WERI-Rb-1 (cell line): ENCODE data around the gene PCNX2.

ENCODE experiments used
- DNase-seq: peaks from one replicate; pipeline ENCODE4 v3.0.0-alpha.2; 2020
- H3K27ac ChIP-seq: fragments of 250-450 bp; sonication (Bioruptor Pico); 2 replicates; pipeline ENCODE4 v1.5.1; 2020; ENCODE audit warnings: mild to moderate bottlenecking, moderate library complexity
- H3K27me3 ChIP-seq: fragments of 250-450 bp; sonication (Bioruptor Pico); 2 replicates; pipeline ENCODE4 v1.5.1; 2021; ENCODE audit warnings: mild to moderate bottlenecking, low read depth, moderate library complexity; ENCODE audit not compliant: insufficient read depth, severe bottlenecking
- H3K36me3 ChIP-seq: fragments of 250-450 bp; sonication (Bioruptor Pico); 2 replicates; pipeline ENCODE4 v1.5.1; 2020; ENCODE audit warnings: mild to moderate bottlenecking, moderate library complexity
- H3K4me3 ChIP-seq: 2 replicates; pipeline ENCODE4 v1.5.1; 2011; ENCODE audit warnings: low read depth, mild to moderate bottlenecking, control low read depth, low read length
- H3K9me3 ChIP-seq: fragments of 250-450 bp; sonication (Bioruptor Pico); 2 replicates; pipeline ENCODE4 v1.5.1; 2021; ENCODE audit warnings: mild to moderate bottlenecking, moderate library complexity; ENCODE audit not compliant: severe bottlenecking
- CTCF ChIP-seq: IDR thresholded peaks from 2 replicates; pipeline ENCODE4 v1.5.1; 2011; ENCODE audit warnings: low read depth, mild to moderate bottlenecking, control low read depth, inconsistent platforms, low read length

PCNX2 gene

GRCh38 chr1:232999956-233000625, 295.4 kb downstream of the PCNX2 start:
- Histone ChIP-seq H3K36me3 (no peaks in the 10 kb centered on the region; the same call in 1 of the 2 replicates), H3K9me3 (no peaks in the 10 kb centered on the region), H3K27ac (no peak overlapping the region), H3K27me3 (no peaks in the 10 kb centered on the region), H3K4me3 (no peak overlapping the region)
- no peak for DNase-seq
- TF ChIP-seq CTCF: no peak

GRCh38 chr1:232998646-232999045, 296.9 kb downstream of the PCNX2 start:
- peaks cover 12% of the 10 kb centered on the region for H3K9me3 ChIP-seq

GRCh38 chr1:232998138-232998537, 297.4 kb downstream of the PCNX2 start:
- Histone ChIP-seq H3K9me3 (peaks cover 18% of the 10 kb centered on the region), H3K27ac (no peak overlapping the region), H3K36me3 (no peaks in the 10 kb centered on the region; the same call in 1 of the 2 replicates), H3K27me3 (no peaks in the 10 kb centered on the region), H3K4me3 (no peak overlapping the region)
- peak; percentile 29; the same call in 1 of the 2 replicates for TF ChIP-seq CTCF
- no peak for DNase-seq

More at GRCh38 chr1:232998646-232999045, 296.9 kb downstream of the PCNX2 start:
- H3K36me3 ChIP-seq: no peaks in the 10 kb centered on the region; the same call in 1 of the 2 replicates
- no peak overlapping the region for H3K4me3 ChIP-seq
- no peaks in the 10 kb centered on the region for H3K27me3 ChIP-seq
- H3K27ac ChIP-seq: no peak overlapping the region
- DNase-seq: no peak
- no peak for TF ChIP-seq CTCF

- Histone ChIP-seq H3K27me3 (no peaks in the 10 kb centered on the region), H3K9me3 (peaks cover 24% of the 10 kb centered on the region), H3K27ac (no peak overlapping the region), H3K4me3 (no peak overlapping the region), H3K36me3 (no peaks in the 10 kb centered on the region; the same call in 1 of the 2 replicates)
- no peak for DNase-seq
- TF ChIP-seq CTCF: no peak
Observed at GRCh38 chr1:232996143-232996542, 299.4 kb downstream of the PCNX2 start.

GRCh38 chr1:232995189-232995588, 300.3 kb downstream of the PCNX2 start:
- no peak for DNase-seq
- no peaks in the 10 kb centered on the region; the same call in 1 of the 2 replicates for H3K36me3 ChIP-seq
- TF ChIP-seq CTCF: no peak

GRCh38 chr1:232993555-232993954, 302.0 kb downstream of the PCNX2 start:
- DNase-seq: no peak
- H3K4me3 ChIP-seq: no peak overlapping the region
- no peaks in the 10 kb centered on the region; the same call in 1 of the 2 replicates for H3K36me3 ChIP-seq
- no peak overlapping the region for H3K27ac ChIP-seq
- peaks cover 24% of the 10 kb centered on the region for H3K9me3 ChIP-seq
- no peak for TF ChIP-seq CTCF
- no peaks in the 10 kb centered on the region for H3K27me3 ChIP-seq

More at GRCh38 chr1:232995189-232995588, 300.3 kb downstream of the PCNX2 start:
- Histone ChIP-seq H3K4me3 (no peak overlapping the region), H3K27me3 (no peaks in the 10 kb centered on the region), H3K27ac (no peak overlapping the region), H3K9me3 (peaks cover 24% of the 10 kb centered on the region)
